T47D (cell line): ENCODE measurements around the gene CMBL.
A peak's percentile ranks its signal among the peaks of the same experiment; 100 is the strongest.
"Not testable (repeated sequence)": the region's sequence is repeated elsewhere in the genome, so short reads cannot be mapped to it uniquely, and the experiment has no call there.

Experiments used
- DNase-seq, 2 experiments: peaks; one replicate each; pipeline versions ENCODE4 v3.0.0 to v3.0.0-alpha.2; 2011 to 2012; ENCODE audit warnings: low read depth in 1 of 2, low spot score in 1 of 2
- JUND ChIP-seq: IDR thresholded peaks from 2 replicates; pipeline ENCODE4 v1.6.1; 2012; ENCODE audit warnings: low read depth
- in situ Hi-C: cut with HindIII; loops from 2 replicates; pipeline ENCODE4 v1.10.0; 2016; ENCODE audit warnings: low sequenced_read_pairs, low pct_unique_long_range_greater_than_20kb

Gene CMBL

DNA sequence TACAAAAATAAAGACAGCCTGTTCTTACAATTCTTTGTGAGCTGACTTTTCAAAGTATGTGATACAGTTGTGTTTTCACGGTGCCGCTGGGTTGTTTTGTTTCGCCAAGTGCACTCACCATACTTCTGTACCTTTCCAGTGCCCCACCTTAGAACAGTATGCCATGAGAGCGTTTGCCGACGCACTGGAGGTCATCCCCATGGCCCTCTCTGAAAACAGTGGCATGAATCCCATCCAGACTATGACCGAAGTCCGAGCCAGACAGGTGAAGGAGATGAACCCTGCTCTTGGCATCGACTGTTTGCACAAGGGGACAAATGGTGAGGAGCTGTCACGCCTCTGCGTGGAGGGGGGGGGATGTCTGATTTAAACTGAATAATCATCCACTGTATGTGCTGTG is 44.7 kb downstream of the CMBL start:
- no peak for DNase-seq
- in situ Hi-C loops = no loop called here
- TF ChIP-seq JUND = no peak

- in situ Hi-C loops = no loop called here
- DNase-seq = no peak
- TF ChIP-seq JUND = no peak
These were observed 45.5 kb downstream of the CMBL start for GRCh38 chr5:10262121-10262774.

DNA sequence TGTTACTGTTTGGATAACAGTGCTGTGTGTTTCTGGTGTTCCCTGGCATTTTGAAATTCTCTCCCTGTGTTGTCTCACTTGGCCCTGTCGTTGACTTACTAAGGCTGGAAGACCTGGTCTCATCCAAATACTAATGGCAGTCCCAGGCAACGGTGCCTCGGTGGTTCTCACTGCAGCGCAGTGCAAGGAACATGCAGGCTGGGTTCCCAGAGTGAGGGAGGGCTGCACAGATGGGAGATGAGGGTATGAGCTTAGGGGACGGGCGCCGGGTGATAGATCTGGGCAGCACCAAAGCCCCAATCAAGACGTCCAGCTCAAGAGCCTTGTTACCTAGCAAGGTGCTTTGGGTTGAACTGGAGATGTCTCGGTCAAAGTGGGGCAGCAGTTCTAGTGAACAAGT is 46.6 kb downstream of the CMBL start:
- in situ Hi-C loops = no loop called here
- no peak for TF ChIP-seq JUND
- DNase-seq = no peak

- in situ Hi-C loops = no loop called here
- TF ChIP-seq JUND = no peak
- no peak for DNase-seq
These were observed 47.8 kb downstream of the CMBL start for GRCh38 chr5:10259899-10260298.

- in situ Hi-C loops = no loop called here
- no peak for TF ChIP-seq JUND
- no peak for DNase-seq
These were observed 49.8 kb downstream of the CMBL start for GRCh38 chr5:10257870-10258269.

DNA sequence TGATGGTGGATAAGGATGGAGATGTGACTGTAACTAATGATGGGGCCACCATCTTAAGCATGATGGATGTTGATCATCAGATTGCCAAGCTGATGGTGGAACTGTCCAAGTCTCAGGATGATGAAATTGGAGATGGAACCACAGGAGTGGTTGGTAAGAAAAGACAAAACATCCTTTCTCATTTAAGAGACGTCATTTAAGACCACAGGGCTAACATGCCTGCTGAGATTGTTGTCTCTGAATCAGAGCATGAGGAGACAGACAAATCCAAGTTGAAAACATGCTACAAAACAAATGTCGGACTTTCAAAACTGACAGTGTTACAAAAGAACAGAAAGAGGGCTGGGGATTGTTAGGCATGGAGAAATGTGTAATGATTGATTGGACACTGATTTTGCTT is 53.0 kb downstream of the CMBL start:
- no peak for TF ChIP-seq JUND
- in situ Hi-C loops = no loop called here

GRCh38 chr5:10253390-10253789 is 54.3 kb downstream of the CMBL start:
- in situ Hi-C loops = no loop called here
- TF ChIP-seq JUND = no peak
- DNase-seq = no peak

More for the DNA sequence above, 53.0 kb downstream of the CMBL start:
- DNase-seq = no peak

DNA sequence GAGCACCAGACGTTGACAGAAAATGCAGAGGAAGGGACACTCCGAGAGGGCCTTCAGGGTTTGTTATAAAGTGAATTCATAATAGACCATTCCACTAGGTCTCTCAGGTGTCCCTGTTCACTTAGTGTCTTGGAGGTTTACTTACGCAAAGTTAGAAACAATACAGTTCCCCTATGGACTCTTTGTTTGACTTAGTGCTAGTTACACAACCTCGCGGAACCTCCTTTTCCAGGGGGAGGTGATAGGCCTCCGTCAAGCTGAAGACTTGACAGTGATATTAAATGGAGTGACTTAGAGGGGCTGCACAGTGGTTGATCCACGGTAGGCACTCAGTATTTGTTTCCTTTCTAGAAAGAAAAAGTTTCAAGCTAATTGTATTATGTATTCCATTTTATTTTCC is 56.3 kb downstream of the CMBL start:
- no peak for TF ChIP-seq JUND
- DNase-seq = no peak
- in situ Hi-C loops = no loop called here

- DNase-seq = peak in 1 of 2 experiments; percentile 31
- in situ Hi-C loops = no loop called here
- TF ChIP-seq JUND = no peak
These were observed 56.9 kb downstream of the CMBL start for GRCh38 chr5:10250806-10251276.

DNA sequence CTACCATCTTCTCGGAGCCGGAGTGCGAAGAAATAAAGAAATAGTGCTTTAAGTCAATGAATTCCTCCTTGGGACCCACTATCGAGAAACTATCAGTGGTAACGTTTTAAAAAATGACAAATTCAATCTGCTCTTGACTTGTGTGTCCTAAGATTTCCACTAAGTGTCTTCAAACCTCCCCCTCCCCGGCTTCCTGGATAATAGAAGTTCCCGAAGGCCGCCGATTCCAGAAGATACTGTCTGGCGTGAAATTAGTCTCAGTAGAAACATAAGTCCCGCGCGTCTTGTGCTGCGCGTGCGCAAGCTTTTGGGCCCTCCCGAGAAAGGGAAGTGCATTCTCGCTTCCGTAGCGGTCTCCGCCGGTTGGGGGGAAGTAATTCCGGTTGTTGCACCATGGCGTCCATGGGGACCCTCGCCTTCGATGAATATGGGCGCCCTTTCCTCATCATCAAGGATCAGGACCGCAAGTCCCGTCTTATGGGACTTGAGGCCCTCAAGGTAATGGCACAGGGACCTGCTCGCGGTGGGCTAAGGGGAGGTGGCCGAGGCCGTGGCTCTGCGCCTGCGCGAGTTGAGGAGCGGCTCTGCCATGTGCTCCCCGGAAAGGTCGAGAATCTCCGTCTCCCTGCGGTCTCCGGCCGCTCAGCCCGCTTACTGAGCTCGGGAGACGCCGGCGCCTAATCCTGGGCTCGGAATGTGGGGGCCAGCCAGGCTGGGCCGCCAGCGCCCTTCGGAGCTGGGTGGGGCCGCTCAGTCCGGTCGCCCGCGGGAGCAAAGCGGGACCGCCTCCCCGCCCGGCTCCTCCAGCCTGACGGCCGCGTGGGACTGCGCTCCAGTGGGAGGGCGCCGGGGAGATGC is 57.5 kb downstream of the CMBL start, which contains the start of gene CCT5:
Gene CCT5 (plus strand): TSS at position 333 of the 858 bp plus-strand sequence. CDS start 61 bp downstream, at position 394.
- TF ChIP-seq JUND = no peak
- in situ Hi-C loops = no loop called here
- peak; percentile 90 to 99 for DNase-seq

DNA sequence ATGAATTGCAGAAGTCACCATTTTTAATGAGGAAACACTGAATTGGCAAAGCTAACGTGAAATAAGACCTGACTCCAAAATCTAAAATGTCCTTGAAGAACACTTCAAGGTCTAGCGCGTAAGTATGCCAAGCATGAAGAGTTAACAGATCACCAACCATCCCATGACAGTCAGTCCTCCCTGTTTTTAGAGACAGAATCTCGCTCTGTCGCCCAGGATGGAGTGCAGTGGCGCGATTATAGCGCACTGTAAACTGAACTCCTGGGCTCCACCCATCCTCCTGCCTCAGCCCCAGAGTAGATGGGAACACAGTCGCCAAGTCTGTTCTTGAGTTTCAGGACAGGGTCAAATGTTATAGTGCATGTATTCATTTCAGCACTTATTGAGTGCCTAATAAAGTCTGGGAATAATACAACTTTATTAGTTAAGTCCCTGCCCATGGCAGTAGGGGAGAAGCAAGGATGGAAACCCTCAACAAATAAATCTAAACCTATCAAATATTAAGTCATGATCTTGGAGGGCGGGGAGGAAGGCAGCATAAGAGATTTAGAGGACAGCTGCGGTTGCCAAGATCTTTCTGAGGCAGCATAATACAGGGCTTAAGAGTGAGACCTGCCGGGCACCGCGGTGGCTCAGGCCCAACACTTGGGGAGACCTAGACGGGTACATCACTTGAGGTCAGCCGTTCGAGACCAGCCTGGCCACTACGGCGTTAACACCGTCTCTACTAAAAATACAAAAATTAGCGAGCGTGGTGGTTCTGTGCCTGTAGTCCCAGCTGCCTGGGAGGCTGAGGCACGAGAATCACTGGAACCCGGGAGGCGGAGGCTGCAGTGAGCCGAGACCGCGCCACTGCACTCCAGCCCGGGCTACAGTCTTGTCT is 59.1 kb downstream of the CMBL start:
- in situ Hi-C loops = no loop called here
- no peak for TF ChIP-seq JUND
- peak in 1 of 2 experiments; percentile 18 for DNase-seq

- DNase-seq, in situ Hi-C loops: not testable (repeated sequence)
These were observed 60.5 kb downstream of the CMBL start for GRCh38 chr5:10247217-10247616.
